AG04450 (cell line): ENCODE measurements around the gene ZNF76. TPM values are rescaled to one million over a fixed set of nuclear protein-coding genes. Genes with fewer than 3 reads are reported as not detected.

Source experiments
- CTCF ChIA-PET: fragments of 300-600, 350-600 bp; formaldehyde crosslinking; extraction: SDS; loops from one replicate; lab custom pipeline; 2022; ENCODE audit warnings: antibody characterized with exemption, inconsistent platforms; lab: Charles Lee
- POLR2A ChIA-PET: fragments of 350-600 bp; formaldehyde crosslinking; extraction: SDS; loops from one replicate; lab custom pipeline; 2021; ENCODE audit warnings: antibody characterized with exemption, inconsistent platforms; lab: Yijun Ruan, JAX
- DNase-seq: peaks from one replicate; pipeline ENCODE4 v3.0.0-alpha.2; 2011; ENCODE audit warnings: low read depth, low spot score
- H3K27ac ChIP-seq: one replicate; pipeline ENCODE4 v1.5.1; 2012; ENCODE audit warnings: low read depth, low read length, control low read depth
- H3K27me3 ChIP-seq: one replicate; pipeline ENCODE4 v1.6.0; 2012; ENCODE audit warnings: low read length; ENCODE audit not compliant: control insufficient read depth, insufficient read depth
- H3K4me3 ChIP-seq: 2 replicates; pipeline ENCODE4 v1.5.1; 2011; ENCODE audit warnings: mild to moderate bottlenecking, low read depth, low read length, control low read depth
- H3K9me3 ChIP-seq: 2 replicates; pipeline ENCODE4 v1.5.1; 2012; ENCODE audit warnings: low read length; ENCODE audit not compliant: control insufficient read depth, insufficient read depth
- polyA plus RNA-seq: library from polyadenylated mRNA; depleted of rRNA; stranded (reverse); fragments of >200 nt; gene quantifications from 2 replicates; pipeline ENCODE4 v1.2.3, GENCODE V29; 2011
- TF ChIP-seq, protein P1 (sequence below): IDR thresholded peaks from 2 replicates; pipeline ENCODE4 v1.5.1; 2011; ENCODE audit warnings: low read depth, low read length, control low read depth, inconsistent platforms

ZNF76 gene
- polyA plus RNA-seq, 1 experiment = 10.2 TPM

DNA sequence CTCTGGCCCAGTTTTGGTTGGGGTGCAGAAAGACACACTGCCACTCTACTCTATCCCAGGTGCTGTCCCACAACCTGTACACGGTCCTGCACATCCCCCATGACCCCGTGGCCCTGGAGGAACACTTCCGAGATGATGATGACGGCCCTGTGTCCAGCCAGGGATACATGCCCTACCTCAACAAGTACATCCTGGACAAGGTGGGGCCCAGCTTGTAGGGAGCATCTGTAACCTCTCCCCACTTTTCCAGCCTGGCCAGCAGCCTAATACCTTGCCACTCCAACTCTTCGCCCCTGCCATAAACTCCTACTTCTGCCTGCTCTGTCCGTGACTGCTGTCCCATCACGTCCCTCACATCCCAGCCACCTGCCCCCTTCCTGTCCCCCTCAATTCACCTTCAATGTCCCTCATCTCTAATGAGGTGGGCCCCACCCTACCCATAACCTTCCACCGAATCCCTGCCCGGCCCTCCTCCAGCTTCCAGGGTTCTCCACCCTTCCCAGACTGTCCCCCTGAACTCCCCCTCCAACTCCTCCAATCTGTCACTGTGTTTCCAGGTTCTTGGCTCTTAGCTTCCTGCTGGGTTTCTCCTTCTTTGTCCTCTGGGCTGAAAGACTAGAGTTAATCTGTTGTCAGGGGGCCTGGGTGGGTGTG lies 50.2 kb downstream of the ZNF76 start:
- ChIA-PET CTCF (interaction anchor here (2.3 kb wide), 1 partner anchor 18 kb away, joined by 7 read pairs; no protein-coding TSS in a partner anchor), POLR2A (no interaction called here)
- Histone ChIP-seq H3K27me3 (peaks cover 9% of the 10 kb centered on the region), H3K9me3 (no peaks in the 10 kb centered on the region; the same call in 1 of the 2 replicates), H3K27ac (no peak overlapping the region), H3K4me3 (no peak overlapping the region)
- TF ChIP-seq, protein P1, sequence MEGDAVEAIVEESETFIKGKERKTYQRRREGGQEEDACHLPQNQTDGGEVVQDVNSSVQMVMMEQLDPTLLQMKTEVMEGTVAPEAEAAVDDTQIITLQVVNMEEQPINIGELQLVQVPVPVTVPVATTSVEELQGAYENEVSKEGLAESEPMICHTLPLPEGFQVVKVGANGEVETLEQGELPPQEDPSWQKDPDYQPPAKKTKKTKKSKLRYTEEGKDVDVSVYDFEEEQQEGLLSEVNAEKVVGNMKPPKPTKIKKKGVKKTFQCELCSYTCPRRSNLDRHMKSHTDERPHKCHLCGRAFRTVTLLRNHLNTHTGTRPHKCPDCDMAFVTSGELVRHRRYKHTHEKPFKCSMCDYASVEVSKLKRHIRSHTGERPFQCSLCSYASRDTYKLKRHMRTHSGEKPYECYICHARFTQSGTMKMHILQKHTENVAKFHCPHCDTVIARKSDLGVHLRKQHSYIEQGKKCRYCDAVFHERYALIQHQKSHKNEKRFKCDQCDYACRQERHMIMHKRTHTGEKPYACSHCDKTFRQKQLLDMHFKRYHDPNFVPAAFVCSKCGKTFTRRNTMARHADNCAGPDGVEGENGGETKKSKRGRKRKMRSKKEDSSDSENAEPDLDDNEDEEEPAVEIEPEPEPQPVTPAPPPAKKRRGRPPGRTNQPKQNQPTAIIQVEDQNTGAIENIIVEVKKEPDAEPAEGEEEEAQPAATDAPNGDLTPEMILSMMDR = no peak
- no peak for DNase-seq

DNA sequence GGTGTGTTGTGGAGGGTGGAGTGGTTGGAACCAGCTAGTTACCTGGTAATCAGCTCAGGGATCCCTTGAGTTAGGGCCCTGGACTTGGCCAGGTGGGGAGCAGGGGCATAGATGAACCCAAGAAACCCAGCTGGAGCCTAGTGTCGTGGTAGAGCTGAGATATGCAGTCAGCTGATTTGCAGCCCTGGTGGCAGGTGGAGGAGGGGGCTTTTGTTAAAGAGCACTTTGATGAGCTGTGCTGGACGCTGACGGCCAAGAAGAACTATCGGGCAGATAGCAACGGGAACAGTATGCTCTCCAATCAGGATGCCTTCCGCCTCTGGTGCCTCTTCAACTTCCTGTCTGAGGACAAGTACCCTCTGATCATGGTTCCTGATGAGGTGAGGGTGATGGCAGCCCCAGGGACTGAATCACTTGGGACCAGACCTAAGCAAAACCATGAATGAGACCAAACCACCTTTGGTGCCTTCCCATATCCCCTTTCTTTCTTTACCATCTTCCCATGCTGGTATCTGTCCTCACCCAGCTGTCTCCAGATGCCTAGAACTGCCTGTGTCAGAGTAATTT lies 50.8 kb downstream of the ZNF76 start:
- H3K9me3 ChIP-seq = no peaks in the 10 kb centered on the region; the same call in 1 of the 2 replicates
- H3K4me3 ChIP-seq = no peak overlapping the region
- H3K27me3 ChIP-seq = peaks cover 9% of the 10 kb centered on the region
- DNase-seq = no peak
- ChIA-PET POLR2A (no interaction called here), CTCF (interaction anchor here (2.3 kb wide), 1 partner anchor 17 kb away, joined by 7 read pairs; no protein-coding TSS in a partner anchor)
- H3K27ac ChIP-seq = no peak overlapping the region
- TF ChIP-seq, protein P1 = no peak

DNA sequence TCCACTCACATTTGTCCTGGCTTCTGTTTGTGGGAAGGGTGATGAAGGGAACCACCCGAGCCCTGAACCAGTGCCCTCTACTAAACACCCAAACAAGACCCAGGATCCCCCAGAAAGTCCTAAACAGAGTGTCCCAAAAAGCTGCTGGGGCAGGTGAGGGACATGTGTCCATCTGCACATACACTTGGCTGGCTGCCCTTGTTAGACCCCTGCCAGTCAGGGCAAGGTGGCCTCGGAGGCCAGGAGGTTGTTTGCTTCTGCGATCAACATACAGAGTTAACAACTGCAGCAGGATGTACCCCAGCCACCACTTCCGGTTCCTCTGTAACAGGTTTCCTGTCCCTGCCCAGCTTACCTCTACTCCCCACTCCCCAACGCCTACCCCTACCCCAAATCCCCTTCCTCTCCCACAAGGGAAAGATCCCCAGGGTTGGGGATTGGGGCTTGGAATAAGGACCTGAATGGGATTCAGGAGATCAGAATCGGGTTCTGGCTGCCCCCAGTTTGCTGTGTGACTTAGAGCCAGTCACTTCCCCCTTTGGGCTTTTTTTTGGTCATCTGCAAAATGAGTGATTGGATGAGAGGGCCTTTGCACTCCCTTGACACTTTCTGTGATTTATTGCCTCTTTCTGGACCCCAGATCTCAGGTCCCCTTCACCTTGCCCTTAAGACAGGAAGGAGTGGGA lies 52.0 kb downstream of the ZNF76 start:
- H3K9me3 ChIP-seq = no peaks in the 10 kb centered on the region; the same call in 1 of the 2 replicates
- POLR2A ChIA-PET = no interaction called here
- DNase-seq = no peak
- TF ChIP-seq, protein P1 = no peak
- peaks cover 9% of the 10 kb centered on the region for H3K27me3 ChIP-seq
- CTCF ChIA-PET = interaction anchor here (2.3 kb wide), 1 partner anchor 16 kb away, joined by 7 read pairs; no protein-coding TSS in a partner anchor
- no peak overlapping the region for H3K27ac ChIP-seq
- H3K4me3 ChIP-seq = no peak overlapping the region

DNA sequence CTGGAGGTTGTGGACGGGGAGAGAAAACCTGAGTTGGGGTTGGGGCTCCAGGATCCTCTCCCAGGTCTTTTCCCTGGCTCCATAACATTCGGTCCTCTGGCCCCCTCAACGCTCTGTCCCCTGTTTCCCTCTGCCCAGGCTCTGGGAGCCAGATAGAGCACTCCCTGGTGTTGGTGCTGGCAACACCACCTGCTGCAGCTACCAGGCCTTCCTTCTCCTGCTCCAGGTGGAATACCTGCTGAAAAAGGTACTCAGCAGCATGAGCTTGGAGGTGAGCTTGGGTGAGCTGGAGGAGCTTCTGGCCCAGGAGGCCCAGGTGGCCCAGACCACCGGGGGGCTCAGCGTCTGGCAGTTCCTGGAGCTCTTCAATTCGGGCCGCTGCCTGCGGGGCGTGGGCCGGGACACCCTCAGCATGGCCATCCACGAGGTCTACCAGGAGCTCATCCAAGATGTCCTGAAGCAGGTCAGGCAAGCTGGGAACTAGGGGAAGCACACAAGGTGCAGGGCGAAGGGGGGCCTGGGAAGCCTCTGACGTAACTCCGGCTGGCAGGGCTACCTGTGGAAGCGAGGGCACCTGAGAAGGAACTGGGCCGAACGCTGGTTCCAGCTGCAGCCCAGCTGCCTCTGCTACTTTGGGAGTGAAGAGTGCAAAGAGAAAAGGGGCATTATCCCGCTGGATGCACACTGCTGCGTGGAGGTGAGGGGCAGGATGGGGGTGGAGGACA lies 52.7 kb downstream of the ZNF76 start:
- CTCF ChIA-PET = no interaction called here
- H3K27me3 ChIP-seq = peaks cover 9% of the 10 kb centered on the region
- no peak overlapping the region for H3K27ac ChIP-seq
- no peaks in the 10 kb centered on the region; the same call in 1 of the 2 replicates for H3K9me3 ChIP-seq
- POLR2A ChIA-PET = no interaction called here
- DNase-seq = no peak
- H3K4me3 ChIP-seq = no peak overlapping the region
- TF ChIP-seq, protein P1 = no peak
